ENCODE results near the gene RBBP9.
A peak's percentile ranks its signal among the peaks of the same experiment; 100 is the strongest.
"Not testable (repeated sequence)": the region's sequence is repeated elsewhere in the genome, so short reads cannot be mapped to it uniquely, and the experiment has no call there.

RBBP9 gene

DNA sequence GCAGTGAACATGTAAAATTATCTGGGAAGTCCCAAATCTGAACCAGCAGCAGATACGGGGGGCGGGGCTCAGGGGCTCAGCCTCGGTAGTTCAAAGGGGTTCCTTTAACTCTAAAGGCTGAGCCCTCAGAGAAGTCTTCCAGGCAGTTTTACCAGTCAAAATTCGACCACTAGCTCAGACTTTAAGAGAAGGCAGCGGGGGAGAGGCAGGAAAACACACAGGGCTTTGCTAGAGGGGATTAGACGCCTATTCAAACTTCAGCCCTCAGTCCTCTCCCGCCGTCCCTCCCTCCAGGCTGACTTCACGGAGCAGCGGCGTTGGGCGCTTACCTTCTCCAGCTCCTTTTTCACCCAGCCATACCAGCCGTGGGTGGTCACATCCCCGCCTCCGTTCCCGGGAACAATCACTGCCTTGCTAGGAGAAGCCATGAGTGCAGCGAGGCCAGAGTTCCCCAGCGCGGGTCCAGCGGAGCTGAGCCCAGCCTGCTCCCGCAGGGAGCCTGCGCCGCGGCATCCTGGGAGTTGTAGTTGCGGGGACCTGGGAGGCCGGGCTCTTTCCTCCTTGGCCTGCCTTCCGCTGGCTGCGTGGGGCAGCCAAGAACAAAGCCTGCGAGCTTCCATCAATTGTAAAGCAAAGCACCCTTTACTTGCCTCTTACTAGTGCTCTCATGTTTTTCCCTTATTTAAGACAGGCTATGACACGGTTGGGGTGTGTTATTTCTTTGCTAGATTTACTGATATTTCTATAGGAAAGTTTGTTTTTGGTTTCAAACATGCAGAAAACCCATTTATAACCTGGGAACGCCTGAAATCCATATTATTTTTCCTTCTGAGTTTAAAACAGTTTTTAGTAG is at the start of gene RBBP9:
RBBP9 (minus strand) TSS at position 486 of the 853 bp plus-strand sequence; CDS start at position 428, 58 bp downstream.
- DNase-seq, result peak; percentile 94

DNA sequence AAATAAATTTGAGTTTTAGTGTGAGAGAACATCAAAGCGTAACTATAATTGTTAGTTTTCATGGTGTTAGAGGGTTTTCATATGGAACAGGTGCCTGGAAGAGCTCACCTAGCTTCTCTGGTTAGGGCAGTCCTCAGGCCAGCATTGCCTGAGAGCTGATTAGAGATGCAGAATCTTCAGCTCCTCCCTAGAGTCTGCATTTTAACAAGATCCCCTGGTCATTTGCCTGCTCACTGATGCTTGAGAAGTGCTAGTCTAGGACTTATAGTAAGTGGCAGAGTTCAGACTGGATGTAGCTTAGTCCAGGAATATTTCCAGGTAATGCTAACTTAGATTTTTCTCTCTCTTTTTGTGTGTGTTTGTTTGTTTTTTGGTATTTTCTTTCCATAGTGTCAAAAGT is 48.5 kb upstream of the RBBP9 start:
- no peak for DNase-seq

DNA sequence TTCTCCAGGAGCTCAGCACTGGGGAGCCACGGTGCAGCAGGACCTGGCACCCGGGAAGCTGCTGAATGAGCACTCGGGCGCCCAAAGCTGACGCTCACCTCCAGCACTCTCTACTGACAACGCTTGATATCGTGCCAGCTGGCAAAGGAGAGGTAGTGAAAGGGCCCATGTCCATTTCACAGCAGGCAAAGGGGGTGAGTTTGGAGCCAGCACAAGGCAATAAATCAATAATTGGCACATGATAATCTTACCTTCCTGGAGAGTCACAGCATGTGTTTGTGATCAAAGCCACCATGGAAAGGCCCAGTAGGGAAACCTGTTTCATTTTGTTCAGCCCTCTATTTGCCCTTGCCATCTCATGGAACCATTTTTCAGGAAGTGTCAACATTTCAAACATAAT is 46.9 kb upstream of the RBBP9 start:
- no peak for DNase-seq

DNA sequence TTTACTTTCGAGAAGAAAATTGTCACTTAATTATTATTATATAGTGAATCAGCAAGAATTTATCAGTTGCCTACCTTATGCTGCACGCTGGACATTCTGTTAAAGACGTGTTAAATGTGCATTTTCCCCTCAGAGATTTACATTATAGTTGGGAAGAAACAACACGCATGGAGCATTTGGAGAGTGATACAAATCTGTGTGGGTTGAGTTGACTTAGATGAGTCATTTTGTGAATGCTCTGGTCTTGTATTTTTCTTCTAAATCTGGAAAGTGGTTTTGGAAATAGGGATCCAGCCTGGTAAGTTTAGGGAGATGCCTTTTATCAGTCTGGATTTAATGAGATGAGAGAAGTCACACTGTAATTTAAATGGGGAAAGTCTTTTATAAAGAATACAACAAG is 46.2 kb upstream of the RBBP9 start:
- DNase-seq, result no peak

DNA sequence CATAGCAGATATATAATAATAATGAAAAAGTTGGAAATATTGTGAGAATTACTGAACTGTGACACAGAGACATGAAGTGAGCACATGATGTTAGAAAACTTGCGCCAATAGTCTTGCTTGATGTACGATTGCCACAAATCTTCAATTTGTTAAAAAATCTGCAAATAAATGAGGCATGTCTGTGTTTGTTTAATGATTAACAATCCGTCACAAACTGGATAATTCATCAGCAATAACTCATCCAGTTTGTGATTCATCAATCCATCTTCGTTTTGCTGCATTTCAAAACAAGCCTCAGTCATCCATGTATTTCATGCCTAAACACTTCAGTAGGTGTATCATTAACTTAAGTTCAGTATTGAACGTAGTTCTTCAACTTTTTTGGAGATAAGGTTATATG is 44.7 kb upstream of the RBBP9 start:
- no peak for DNase-seq

DNA sequence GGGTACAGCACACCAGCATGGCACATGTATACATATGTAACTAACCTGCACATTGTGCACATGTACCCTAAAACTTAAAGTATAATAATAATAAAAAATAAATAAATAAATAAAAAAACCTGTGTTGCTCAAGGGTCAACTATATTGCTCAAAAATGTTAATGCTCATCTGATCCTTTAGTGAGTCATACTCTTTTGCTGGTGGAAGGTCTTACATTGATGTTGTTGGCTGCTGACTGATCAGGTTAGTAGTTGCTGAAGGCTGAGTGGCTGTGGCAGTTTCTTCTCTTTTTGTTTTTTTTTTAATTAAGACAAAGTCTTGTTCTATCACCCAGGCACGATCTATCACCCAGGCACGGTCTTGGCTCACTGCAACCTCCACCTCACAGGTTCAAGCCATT is 40.6 kb upstream of the RBBP9 start:
- no peak for DNase-seq

DNA sequence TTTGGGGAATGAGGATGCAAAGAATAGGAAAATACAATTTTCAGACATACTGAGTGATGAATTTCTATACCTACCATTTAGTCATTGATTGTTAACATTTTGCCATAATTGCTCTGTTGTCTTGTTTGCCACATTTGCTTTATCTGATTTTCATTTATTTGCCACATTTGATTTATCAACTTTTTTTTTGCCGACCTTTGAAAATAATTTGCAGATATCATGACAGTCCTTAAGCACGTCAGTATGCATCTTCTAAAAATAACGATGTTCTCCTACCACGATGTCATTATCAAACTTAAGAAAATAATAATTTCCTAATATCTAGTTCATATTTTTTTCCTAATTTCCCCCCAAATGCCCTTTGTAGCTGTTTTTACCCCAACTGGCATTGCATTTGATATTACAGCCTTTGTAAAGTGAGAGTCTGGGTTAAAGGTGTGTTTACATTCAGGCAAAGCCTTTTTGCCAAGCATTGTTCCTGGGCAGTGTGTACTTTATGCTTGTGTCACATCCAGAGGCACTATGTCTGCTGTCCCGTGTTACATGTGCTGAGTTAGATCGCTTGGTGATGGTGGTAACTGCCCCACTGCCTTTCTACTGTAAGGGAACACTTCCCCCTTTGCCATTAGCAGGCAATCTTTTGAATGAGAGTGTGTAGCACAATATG is 37.1 kb upstream of the RBBP9 start:
- DNase-seq, result no peak

DNA sequence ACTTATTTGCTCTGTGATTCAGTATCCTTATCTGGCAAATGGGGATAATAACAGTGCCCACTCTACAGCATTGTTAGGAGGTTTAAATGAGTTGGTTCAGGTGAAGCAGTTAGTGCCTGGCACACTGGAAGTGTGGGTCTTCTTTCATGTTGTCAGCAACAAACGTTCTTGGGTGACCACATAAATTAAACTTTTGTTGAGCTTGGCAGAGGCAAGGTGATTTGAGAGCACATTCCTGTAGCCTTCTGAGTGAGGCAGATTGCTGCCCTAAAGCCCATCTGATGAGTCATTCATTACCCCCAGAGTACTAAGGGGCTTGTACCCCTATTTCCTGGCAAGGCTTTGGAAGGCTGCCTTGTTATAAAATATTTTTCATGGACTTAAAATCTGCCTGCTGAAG is 36.5 kb upstream of the RBBP9 start:
- no peak for DNase-seq

DNA sequence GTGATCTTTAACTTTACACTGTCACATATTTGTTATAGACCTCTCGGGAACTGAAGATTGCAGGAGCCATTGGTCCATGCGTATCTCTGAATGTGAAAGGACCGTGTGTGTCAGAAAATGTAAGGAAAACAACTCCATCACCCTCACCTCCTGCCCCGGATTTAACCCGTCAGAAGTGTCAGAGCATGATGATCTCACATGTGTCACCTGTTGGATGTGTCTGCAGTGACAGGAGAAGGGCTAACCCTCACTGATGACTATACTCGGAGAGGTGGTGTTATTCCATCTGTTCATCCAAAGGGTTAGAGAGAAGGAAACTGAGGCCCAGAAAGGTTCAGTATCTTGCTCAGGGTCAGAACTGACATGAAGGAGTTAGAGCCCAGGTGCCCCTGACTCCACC is 35.6 kb upstream of the RBBP9 start:
- no peak for DNase-seq

DNA sequence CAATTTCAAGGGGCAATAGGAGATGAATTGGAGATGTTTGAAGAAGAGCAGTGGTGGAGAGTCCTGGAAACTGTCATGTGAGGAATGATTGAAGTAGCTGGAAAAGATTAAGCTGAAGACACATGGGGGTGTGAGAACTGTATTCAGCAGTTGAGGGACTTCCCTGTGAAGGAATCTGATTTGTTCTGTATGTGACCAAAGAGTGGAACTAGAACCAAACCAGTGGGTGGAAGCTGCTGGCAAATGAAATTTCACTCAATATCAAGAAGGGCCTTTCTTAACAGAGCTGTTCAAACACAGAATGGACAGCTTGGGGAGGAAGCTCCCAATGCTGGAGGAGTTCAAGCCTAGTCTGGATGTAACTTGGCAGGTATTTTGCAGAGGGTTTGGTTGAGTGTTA is 32.0 kb upstream of the RBBP9 start:
- no peak for DNase-seq

DNA sequence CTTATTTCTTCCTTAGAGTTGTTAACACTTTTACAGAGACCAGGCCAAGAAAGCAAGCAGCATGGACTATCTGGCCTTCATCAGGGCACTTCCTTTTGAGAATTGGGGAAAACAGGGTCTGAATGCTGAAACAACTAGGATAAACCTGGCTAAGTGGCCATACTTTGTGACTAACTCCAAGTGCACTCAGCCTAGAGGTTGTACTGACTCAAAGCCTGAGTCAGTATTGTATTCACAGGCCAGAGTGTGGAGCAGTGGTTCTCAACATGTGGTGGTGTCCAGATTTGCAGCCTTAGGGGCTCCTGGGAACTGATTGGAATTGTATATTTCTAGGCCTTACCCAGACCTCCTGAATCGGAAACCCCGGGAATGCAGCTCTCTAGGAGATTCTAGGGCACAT is 30.8 kb upstream of the RBBP9 start:
- no peak for DNase-seq

DNA sequence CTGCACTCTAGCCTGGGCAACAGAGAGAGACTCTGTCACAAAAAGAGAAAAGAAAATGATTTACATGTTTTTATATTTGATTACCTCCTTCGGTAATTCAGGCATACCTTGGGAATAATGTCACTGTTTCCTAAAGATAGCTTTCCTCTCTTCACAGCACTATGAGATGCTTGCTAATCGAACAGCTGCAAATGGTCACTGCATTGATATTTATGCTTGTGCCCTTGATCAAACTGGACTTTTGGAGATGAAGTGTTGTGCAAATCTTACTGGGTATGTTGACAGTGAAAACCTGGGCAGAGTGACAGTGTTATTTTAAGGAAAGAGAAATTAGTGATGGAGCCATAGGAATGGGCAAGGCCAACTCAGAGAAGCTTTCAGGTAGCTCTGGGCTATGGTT is 30.3 kb upstream of the RBBP9 start:
- DNase-seq, result no peak

DNA sequence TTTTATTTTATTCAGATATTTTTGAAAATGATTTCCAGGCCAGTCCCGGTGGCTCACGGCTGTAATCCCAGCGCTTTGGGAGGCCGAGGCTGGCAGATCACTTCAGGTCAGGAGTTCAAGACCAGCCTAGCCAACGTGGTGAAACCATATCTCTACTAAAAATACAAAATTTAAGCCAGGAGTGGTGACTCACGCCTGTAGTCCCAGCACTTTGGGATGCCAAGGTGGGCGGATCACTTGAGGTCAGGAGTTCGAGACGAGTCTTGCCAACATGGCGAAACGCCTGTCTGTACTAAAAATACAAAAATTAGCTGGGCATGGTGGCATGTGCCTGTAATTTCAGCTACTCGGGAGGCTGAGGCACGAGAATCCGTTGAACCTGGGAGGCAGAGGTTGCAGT is 29.7 kb upstream of the RBBP9 start:
- not testable (repeated sequence) for DNase-seq

DNA sequence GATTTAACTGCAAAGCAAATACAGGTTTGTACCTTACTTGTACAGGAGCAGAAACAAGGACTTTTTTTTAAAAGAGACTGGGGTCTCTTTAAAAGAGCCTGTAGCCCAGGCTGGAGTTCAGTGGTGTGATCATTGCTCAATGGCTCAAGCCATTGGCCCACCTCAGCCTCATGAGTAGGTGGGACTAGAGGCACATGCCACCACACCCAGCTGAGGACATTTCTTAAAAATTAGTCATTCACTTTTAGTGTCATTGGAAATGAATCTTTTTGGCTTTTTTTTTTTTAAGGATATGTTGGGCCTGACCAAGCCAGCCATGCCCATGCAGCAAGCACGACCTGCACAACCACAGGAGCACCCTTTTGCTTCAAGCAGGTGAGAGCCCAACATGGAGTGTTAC is 27.6 kb upstream of the RBBP9 start:
- no peak for DNase-seq

DNA sequence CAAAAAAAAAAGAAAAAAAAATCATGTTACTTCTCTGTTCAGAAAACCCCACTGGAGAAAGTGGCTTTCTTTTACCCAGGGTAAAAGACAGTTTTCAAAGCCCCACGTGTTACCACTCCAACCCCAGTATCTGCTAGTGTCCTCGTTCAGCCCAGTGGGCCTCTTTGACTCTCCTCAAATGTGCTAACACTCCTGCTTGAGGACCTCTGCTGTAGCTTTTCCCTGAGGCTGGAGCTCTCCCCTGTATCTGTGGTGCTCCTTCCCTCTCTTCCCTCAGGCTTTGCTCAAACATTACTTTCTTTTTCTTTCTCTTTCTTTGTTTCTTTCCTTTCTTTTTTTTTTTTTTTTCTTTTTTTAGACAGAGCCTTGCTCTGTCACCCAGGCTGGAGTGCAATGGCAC is 26.0 kb upstream of the RBBP9 start:
- no peak for DNase-seq

DNA sequence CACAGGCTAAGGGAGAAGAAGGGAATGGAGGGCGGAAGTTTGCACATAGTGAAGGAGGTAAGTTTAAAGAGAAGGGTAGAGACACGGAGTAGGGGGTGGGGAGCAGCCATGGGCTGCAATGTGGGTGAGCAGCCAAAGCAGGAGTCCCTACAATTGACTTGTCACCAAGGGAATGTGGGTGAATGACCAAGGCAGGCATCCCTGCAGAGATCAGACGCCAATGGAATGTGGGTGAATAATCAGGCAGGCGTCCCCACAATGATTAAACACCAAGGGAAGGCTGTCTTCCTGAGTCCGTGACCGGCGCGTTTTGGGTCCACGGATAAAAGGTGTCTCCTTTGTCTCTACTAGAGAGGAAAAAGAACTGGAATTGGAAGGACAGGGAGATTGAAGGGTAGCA is 25.0 kb upstream of the RBBP9 start:
- DNase-seq, result not testable (repeated sequence)

DNA sequence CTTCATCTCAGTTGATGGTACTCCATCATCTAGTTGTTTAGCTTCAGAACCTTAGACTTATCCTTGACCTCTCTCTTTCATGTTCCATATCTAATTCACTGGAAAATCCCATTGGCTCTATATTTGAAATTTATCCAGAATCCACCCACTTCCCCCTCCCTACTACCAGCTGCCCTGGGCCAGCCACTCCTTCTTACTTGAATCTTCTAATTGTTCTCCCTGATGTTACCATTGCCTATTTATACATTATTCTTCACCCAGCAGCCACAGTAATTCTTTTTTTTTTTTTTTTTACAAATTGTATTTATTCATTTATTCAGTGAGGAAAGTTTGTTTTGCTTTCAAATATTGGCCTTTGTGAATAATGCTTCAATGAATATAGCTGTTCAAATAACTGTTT is 18.9 kb upstream of the RBBP9 start:
- no peak for DNase-seq

DNA sequence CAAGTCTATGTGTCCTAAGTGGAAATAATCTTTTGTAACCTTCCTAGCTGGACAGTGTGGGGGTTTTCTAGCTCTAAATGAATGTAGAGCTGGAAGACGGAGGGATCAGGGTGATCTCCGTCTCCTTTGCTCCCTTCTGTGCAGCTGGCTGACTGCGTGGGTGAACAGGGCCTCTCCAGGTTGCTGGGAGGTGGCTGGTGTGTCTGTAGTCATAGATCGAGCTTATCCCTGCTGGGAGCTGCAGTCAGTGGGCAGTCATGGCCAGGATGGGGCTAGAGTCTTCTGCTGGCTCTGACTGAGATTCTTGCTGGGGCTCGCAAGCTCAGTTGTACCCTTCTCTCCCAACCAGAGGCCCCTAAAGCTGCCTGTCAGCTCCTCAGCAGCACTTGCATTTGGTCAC is 17.1 kb upstream of the RBBP9 start:
- DNase-seq, result no peak

DNA sequence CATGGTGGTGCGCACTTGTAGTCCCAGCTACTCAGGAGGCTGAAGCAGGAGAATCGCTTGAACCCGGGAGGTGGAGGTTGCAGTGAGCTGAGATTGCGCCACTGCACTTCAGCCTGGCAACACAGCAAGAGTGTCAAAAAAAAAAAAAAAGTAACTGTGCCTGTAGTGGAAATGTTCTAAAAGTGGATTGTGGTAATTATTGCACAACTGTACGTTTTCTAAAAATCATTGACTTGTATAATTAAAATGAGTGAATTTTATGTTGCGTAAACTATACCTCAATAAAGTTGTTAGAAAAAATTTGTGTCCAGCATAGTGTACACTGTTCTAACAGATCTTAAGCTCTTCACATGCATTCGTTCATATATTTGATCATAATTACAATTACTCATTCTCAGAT is 16.2 kb upstream of the RBBP9 start:
- no peak for DNase-seq

DNA sequence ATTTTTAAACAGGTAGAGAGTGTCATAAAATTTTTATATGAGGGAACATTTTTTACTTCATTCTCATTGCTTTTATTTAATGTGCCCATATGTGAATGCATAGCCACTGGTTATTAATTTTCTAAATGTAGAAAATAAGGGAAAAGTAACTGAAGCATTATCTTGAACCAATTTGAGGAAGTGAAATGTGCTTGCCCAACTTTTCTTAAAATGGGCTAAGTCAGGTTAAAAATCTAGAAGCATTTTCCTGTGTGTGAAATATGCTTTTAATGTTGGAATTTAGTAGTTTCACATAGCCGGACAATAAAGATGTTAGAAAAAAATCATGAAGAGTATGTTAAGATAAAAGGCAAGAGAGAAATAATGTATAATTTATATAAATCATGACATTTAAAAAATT is 14.5 kb upstream of the RBBP9 start:
- DNase-seq, result no peak

DNA sequence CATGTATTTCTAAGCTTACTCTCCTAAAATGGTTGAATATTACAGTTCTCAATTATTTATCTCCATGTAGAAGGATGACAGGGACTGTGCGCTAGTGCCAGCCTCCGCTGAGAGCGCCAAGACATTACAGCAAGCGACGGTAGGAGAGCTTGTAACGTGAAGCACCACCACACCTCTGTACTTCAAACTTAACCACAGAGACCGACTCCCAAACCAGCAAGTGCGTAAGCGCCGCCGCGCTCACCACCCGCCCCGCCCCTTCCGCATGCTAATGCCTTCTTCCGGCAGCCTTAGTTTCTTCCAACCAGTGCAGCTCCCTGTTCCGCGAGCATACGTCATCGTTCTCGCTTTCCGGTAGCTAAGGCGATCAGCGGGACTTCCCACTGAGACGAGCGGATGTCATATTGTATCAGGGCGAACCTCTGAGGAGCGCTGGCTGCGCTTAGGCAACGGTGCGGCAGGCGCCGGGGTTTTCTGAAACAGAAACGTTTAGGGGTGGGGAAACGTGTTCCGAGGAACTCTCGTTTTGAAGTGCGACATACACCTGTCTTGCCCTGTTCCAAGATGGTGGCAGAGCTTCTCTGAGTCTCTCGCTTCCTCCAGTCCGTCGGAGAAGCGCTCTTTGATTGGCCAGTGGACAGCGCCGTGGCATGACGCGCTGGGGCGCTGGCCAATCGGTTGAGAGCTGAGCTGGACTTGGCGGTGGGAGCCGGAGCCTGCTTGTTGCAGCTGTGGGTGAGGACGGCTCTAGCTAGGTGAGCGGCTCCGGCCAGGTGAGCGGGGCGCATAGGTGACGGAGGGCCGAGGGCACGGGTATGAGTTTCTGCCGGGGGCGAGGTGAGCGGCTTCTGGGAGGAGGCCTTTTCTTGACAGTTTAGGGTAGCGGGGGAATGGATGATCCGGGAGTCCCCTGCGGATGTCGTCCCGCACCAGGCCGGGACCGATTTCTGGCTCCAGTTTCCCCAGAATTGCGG is 10.5 kb upstream of the RBBP9 start, which contains the start of gene SEC23B:
SEC23B (plus strand) TSS at position 723 of the 974 bp plus-strand sequence. CDS start 2,896 bp downstream, outside the sequence.
- peak; percentile 98 for DNase-seq

DNA sequence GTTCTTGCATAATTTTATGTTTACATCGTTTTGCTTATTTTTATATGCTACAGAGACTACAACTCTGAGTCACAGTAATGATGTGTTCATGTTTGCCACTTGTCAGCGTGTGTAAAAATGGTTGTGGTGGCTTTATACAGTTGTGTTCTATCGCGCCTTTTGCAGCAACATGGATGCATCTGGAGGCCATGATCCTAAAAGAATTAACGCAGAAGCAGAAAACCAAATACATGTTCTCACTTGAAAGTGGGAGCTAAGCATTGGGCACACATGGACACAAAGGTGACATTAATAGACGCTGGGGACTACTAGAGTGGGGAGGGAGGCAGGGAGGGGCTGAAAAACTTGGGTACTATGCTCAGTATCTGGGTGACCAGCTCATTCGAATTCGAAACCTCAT is 9.7 kb upstream of the RBBP9 start:
- no peak for DNase-seq

DNA sequence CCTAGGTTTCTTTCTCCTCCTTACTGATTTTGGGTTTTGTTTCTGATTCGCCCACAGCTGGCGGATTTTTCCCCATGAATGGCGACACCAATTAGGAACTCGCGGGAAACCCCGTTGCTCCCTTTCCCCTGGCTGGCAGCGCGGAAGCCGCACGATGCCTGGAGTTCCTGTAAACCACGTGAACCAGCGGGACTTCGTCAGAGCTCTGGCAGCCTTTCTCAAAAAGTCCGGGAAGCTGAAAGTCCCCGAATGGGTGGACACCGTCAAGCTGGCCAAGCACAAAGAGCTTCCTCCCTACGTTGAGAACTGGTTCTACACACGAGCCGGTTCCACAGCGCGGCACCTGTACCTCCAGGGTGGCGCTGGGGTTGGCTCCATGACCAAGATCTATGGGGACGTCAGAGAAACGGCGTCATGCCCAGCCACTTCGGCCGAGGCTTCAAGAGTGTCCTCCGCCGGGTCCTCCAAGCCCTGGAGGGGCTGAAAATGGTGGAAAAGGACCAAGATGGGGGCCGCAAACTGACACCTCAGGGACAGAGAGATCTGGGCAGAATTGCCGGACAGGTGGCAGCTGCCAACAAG is 7.5 kb upstream of the RBBP9 start:
- DNase-seq, result no peak

All from right hindlimb (tissue), 1 donor.